ENCODE data around the gene ABI3.
"Not testable (repeated sequence)": the region's sequence is repeated elsewhere in the genome, so short reads cannot be mapped to it uniquely, and the experiment has no call there.

The ABI3 gene, protein sequence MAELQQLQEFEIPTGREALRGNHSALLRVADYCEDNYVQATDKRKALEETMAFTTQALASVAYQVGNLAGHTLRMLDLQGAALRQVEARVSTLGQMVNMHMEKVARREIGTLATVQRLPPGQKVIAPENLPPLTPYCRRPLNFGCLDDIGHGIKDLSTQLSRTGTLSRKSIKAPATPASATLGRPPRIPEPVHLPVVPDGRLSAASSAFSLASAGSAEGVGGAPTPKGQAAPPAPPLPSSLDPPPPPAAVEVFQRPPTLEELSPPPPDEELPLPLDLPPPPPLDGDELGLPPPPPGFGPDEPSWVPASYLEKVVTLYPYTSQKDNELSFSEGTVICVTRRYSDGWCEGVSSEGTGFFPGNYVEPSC

GRCh38 chr17:49210158-49211029 lies at the start of gene ABI3, which contains the start of gene GNGT2:
Gene ABI3 (plus strand): TSS chr17:49210707. CDS start chr17:49210725, 18 bp downstream.
Gene GNGT2 (minus strand): TSS chr17:49210574. CDS start chr17:49207422, 3,152 bp downstream.
- DNase-seq (ENCODE audit: low read depth in 2 of 2) = peak in 1 of 2 donors; percentile 37

GRCh38 chr17:49162866-49163265 lies 47.6 kb upstream of the ABI3 start:
- no peak for DNase-seq (ENCODE audit: low read depth in 2 of 2)

DNA sequence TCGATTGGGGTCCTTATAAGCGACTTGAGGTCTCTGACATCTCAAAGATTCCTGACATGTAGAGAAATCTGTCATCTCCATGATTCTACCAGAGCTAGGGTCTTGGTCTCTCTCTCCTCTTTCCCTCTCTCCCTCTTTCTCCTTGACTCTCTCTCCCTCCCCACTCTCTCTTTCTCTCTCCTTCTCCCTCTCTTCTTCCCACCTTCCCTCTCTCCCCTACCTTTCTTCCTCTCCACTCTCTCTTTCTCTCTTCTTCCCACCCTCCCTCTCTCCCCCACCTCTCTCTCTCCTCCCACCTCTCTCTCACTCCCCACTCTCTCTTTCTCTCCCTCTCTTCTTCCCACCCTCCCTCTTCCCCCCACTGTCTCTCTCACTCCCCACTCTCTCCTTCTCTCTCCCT lies 45.4 kb upstream of the ABI3 start:
- no peak for DNase-seq (ENCODE audit: low read depth in 2 of 2)

GRCh38 chr17:49168706-49169105 lies 41.8 kb upstream of the ABI3 start:
- no peak for DNase-seq (ENCODE audit: low read depth in 2 of 2)

DNA sequence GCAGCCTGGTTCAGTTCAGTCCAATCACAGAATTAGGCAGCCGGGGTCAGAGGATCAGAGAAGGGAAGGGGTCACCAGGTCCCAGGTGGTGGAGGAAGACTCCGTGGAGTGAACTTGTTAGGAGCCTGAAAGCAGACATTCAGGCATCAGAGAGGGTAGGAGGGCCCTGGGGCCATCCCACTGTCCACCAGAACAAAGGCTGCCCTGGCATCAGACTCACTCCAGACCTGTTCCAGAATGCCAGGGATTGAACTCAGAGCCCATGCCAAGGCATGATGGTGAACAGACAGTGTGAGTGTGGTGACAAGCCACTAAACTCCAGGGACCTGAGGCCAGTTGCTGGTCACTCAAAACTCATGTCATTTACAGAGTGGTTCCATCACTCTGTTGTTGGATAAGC lies 40.3 kb upstream of the ABI3 start:
- no peak for DNase-seq (ENCODE audit: low read depth in 2 of 2)

DNA sequence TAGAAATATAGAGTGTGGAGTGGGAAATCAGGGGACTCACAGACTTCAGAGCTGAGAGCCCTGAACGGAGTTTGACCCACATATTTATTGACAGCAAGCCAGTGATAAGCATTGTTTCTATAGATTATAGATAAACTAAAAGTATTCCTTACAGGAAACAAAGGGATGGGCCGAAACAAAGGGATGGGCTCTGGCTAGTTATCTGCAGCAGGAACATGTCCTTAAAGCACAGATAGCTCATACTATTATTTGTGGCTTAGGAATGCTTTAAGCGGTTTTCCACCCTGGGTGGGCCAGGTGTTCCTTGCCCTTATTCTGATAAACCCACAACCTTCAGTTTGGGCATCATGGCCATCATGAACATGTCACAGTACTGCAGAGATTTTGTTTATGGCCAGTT lies 39.8 kb upstream of the ABI3 start:
- DNase-seq (ENCODE audit: low read depth in 2 of 2) = not testable (repeated sequence)

GRCh38 chr17:49175978-49176377 lies 34.5 kb upstream of the ABI3 start:
- DNase-seq (ENCODE audit: low read depth in 2 of 2) = not testable (repeated sequence)

DNA sequence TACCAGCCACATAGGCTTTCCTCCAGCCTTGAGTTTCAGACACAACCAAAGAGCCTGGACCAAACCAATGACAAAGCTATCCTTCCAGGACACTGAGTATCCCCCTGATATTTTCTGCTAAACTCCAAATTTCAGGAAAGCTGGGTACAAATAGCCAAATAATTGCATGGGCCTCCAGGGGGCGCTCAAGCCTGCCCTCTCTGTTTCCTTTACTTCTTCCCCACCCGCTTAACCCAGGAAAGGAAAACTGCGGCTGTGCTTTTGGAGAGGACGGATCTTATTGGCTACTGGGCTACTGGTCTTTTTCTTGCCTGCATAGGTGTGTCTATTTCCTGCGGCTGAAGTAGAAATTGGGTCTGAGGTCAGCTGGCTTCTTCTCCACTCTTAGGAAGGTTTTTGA lies 30.2 kb upstream of the ABI3 start:
- peak; percentile 20 to 59 for DNase-seq (ENCODE audit: low read depth in 2 of 2)

GRCh38 chr17:49180998-49181635 lies 29.4 kb upstream of the ABI3 start:
- no peak for DNase-seq (ENCODE audit: low read depth in 2 of 2)

- DNase-seq (ENCODE audit: low read depth in 2 of 2) = no peak
Observed at GRCh38 chr17:49183341-49183740, 27.2 kb upstream of the ABI3 start.

- DNase-seq (ENCODE audit: low read depth in 2 of 2) = no peak
Observed at GRCh38 chr17:49183801-49184200, 26.7 kb upstream of the ABI3 start.

GRCh38 chr17:49184522-49184921 lies 26.0 kb upstream of the ABI3 start:
- not testable (repeated sequence) for DNase-seq (ENCODE audit: low read depth in 2 of 2)

DNA sequence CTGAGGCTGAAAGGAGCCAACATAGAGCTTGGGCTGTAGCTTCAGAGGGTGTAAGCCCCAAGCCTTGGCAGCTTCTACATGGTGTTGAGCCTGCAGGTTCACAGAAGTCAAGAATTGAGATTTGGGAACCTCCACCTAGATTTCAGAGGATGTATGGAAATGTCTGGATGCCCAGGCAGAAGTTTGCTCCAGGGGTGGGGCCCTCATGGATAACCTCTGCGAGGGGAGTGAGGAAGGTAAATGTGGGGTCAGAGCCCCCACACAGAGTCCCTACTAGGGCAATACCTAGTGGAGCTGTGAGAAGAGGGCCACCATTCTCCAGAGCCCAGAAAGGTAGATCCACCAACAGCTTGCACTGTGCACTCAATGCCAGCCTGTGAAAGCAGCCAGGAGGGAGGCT lies 25.1 kb upstream of the ABI3 start:
- not testable (repeated sequence) for DNase-seq (ENCODE audit: low read depth in 2 of 2)

DNA sequence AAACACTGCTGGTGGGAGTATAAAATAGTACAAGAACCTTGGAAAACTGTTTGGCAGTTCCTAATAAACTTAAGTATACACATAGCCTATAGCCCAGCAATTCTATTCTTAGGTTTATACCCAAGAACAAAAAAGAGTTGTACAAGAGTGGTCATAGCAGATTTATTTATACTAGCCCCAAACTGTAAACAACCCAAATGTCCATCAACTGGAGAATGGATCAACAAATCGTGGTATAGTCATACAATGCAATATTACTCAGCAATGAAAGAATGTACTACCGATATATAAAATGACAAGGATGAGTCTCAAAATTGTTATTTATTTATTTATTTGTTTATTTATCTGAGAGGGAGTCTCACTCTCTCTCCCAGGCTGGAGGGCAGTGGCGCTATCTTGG lies 23.2 kb upstream of the ABI3 start:
- DNase-seq (ENCODE audit: low read depth in 2 of 2) = no peak

DNA sequence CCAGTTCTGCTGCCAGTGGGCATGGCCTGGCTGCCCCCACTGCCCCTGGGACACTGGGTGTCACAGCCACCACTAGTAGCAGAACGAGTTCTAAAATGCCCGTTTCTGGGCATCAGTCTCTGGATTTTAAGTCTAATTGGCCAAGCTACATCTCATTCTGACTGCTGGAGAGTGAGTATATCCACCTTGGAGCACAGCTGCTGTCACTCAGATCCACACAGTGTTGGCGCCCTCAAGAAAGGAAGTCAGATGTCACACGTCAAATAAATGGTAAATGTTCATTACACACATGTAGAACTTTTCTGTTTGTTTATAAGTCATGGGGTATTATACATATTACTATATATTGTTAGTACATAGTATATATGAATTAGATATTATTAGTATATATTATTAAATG lies 19.6 kb upstream of the ABI3 start:
- no peak for DNase-seq (ENCODE audit: low read depth in 2 of 2)

DNA sequence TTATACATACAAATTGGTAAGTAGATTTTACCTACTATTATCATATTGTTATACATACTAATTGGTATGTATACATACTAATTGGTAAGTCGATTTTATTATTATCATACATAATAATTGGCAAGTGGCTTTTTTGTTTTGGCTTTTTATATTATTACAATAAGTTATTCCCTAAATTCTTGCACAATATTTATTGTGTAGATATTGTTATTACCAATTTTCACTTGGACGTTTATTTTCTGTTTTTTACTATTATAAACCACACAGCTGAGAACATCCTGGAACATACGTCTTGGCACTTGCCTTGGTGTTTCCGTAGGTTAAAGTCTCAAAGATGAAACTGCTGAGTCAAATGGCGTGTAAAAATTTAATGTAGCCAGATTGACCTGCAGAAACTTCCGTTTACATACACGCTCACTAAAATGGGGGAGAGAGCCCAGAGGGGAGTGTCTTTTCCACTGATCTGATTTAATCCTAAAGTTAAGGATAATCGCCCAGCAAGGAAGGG lies 19.0 kb upstream of the ABI3 start:
- no peak for DNase-seq (ENCODE audit: low read depth in 2 of 2)

- DNase-seq (ENCODE audit: low read depth in 2 of 2) = peak; percentile 80 to 95
Observed at GRCh38 chr17:49191917-49192741, 18.4 kb upstream of the ABI3 start.

DNA sequence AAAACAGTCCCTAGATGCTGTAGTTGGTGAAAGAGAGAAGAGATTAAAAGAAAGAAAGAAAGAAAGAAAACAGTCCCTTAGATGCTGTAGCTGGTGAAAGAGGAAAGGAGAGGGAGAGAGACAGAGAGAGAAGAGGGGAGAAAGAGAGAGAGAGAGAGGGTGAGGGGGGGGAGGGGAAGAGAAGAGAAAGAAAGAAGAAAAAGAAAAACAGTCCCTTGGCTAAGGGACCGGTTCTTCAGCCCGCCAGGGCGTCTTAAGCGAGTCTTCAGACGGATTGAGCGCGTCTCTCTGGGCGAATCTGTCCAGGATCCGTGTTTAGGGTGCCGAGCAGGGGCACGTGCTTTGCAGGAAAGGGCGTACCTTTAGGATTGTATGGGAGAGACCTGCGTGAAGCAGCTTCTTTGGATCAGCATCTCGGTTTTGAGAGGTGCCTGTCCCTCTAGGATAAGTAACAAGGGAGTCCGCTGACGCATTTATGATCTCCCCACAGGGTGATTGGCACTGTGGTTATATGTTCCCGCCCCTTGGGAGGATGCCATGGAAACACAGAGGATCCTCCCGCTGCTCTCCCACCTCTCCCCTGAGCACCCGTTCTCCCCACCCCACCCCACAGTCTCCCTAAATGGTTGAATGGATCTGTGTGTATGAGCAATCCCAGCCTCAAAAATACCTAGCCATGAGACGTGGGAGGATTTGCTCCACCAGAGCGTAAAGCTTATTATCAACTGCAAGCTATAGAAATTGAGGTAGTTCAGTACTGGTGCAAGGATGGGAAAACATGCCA lies 16.8 kb upstream of the ABI3 start:
- DNase-seq (ENCODE audit: low read depth in 2 of 2) = no peak

- DNase-seq (ENCODE audit: low read depth in 2 of 2) = no peak
Observed at GRCh38 chr17:49194297-49194607, 16.3 kb upstream of the ABI3 start.

GRCh38 chr17:49195751-49196150 lies 14.8 kb upstream of the ABI3 start:
- DNase-seq (ENCODE audit: low read depth in 2 of 2) = no peak

DNA sequence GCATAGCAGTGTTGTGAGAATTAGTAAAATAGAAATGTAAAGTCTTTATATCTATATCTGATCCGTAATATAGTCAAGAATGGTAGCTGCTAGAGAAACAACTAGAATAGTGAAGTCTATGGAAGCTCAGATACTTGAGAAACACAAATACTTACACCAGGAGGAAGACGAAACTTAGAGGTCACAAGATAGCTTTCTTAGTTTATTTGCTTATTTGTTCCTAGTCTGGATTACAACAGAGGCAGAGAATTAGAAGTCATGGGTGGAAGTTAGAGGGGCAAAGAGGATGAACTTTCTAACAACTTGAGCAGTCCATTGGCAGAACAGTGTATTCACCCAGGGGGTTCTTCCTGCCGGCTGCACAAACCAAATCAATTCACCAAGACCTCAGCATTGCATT lies 14.0 kb upstream of the ABI3 start:
- no peak for DNase-seq (ENCODE audit: low read depth in 2 of 2)
